ENCODE data around the gene RAB23. TPM values are rescaled to one million over a fixed set of nuclear protein-coding genes. Genes with fewer than 3 reads are reported as not detected.

The RAB23 gene
- total RNA-seq, 1 donor from 2014 or later, result 8.1 TPM

GRCh38 chr6:57263739-57264138 is 41.6 kb upstream of the RAB23 start:
- Mint-ChIP-seq H3K27me3 (ENCODE audit: unreplicated experiment) (peaks cover 2% of the 10 kb centered on the region), H3K36me3 (ENCODE audit: low read depth, unreplicated experiment) (no peaks in the 10 kb centered on the region), H3K4me3 (ENCODE audit: unreplicated experiment) (no peak overlapping the region), H3K9me3 (ENCODE audit: unreplicated experiment) (no peaks in the 10 kb centered on the region), H3K27ac (ENCODE audit: unreplicated experiment) (no peak overlapping the region), H3K4me1 (ENCODE audit: unreplicated experiment) (no peaks in the 10 kb centered on the region)
- no peak for DNase-seq (ENCODE audit: low spot score)
- no peak for TF ChIP-seq CTCF (IDR thresholded peaks at IDR 0.05; ENCODE audit: unreplicated experiment)

- Mint-ChIP-seq H3K36me3 (ENCODE audit: low read depth, unreplicated experiment) (no peaks in the 10 kb centered on the region), H3K27ac (ENCODE audit: unreplicated experiment) (no peak overlapping the region), H3K4me3 (ENCODE audit: unreplicated experiment) (no peak overlapping the region), H3K27me3 (ENCODE audit: unreplicated experiment) (peaks cover 2% of the 10 kb centered on the region), H3K9me3 (ENCODE audit: unreplicated experiment) (no peaks in the 10 kb centered on the region), H3K4me1 (ENCODE audit: unreplicated experiment) (no peaks in the 10 kb centered on the region)
- DNase-seq (ENCODE audit: low spot score), result no peak
- no peak for TF ChIP-seq CTCF (IDR thresholded peaks at IDR 0.05; ENCODE audit: unreplicated experiment)
Measured at GRCh38 chr6:57262901-57263694, 41.0 kb upstream of the RAB23 start.

GRCh38 chr6:57262488-57262887 is 40.4 kb upstream of the RAB23 start:
- Mint-ChIP-seq H3K27me3 (ENCODE audit: unreplicated experiment) (no peaks in the 10 kb centered on the region), H3K4me1 (ENCODE audit: unreplicated experiment) (no peaks in the 10 kb centered on the region), H3K9me3 (ENCODE audit: unreplicated experiment) (no peaks in the 10 kb centered on the region), H3K27ac (ENCODE audit: unreplicated experiment) (no peak overlapping the region), H3K4me3 (ENCODE audit: unreplicated experiment) (no peak overlapping the region), H3K36me3 (ENCODE audit: low read depth, unreplicated experiment) (no peaks in the 10 kb centered on the region)
- TF ChIP-seq CTCF (IDR thresholded peaks at IDR 0.05; ENCODE audit: unreplicated experiment), result no peak
- no peak for DNase-seq (ENCODE audit: low spot score)

- DNase-seq (ENCODE audit: low spot score), result no peak
- no peak overlapping the region for H3K27ac Mint-ChIP-seq (ENCODE audit: unreplicated experiment)
- no peak for TF ChIP-seq CTCF (IDR thresholded peaks at IDR 0.05; ENCODE audit: unreplicated experiment)
- H3K4me3 Mint-ChIP-seq (ENCODE audit: unreplicated experiment), result no peak overlapping the region
- H3K4me1 Mint-ChIP-seq (ENCODE audit: unreplicated experiment), result no peaks in the 10 kb centered on the region
- no peaks in the 10 kb centered on the region for H3K27me3 Mint-ChIP-seq (ENCODE audit: unreplicated experiment)
- no peaks in the 10 kb centered on the region for H3K36me3 Mint-ChIP-seq (ENCODE audit: low read depth, unreplicated experiment)
- H3K9me3 Mint-ChIP-seq (ENCODE audit: unreplicated experiment), result no peaks in the 10 kb centered on the region
Measured at GRCh38 chr6:57261926-57262325, 39.8 kb upstream of the RAB23 start.

GRCh38 chr6:57259064-57259463 is 37.0 kb upstream of the RAB23 start:
- Mint-ChIP-seq H3K9me3 (ENCODE audit: unreplicated experiment) (no peaks in the 10 kb centered on the region), H3K27me3 (ENCODE audit: unreplicated experiment) (no peaks in the 10 kb centered on the region), H3K27ac (ENCODE audit: unreplicated experiment) (no peak overlapping the region), H3K4me3 (ENCODE audit: unreplicated experiment) (no peak overlapping the region), H3K4me1 (ENCODE audit: unreplicated experiment) (no peaks in the 10 kb centered on the region), H3K36me3 (ENCODE audit: low read depth, unreplicated experiment) (no peaks in the 10 kb centered on the region)
- DNase-seq (ENCODE audit: low spot score), result no peak
- no peak for TF ChIP-seq CTCF (IDR thresholded peaks at IDR 0.05; ENCODE audit: unreplicated experiment)
